Muscle layer of colon (tissue), 2 donors: ENCODE measurements around the gene METTL1.

Experiments
- H3K27ac ChIP-seq: one replicate; pipeline ENCODE4 v1.7.0; 2013; ENCODE audit warnings: low read depth, mild to moderate bottlenecking, low read length, moderate library complexity
- H3K27me3 ChIP-seq, 2 donors: one replicate each; pipeline ENCODE4 v1.7.0; 2013; ENCODE audit warnings: low read length in 2 of 2, mild to moderate bottlenecking in 2 of 2; ENCODE audit not compliant: insufficient read depth in 2 of 2, control insufficient read depth in 1 of 2
- H3K36me3 ChIP-seq: one replicate; pipeline ENCODE4 v1.7.0; 2013; ENCODE audit warnings: mild to moderate bottlenecking, low read length; ENCODE audit not compliant: insufficient read depth
- H3K4me1 ChIP-seq: one replicate; pipeline ENCODE4 v1.7.0; 2013; ENCODE audit warnings: mild to moderate bottlenecking, low read length; ENCODE audit not compliant: insufficient read depth
- H3K4me3 ChIP-seq, 2 donors: one replicate each; pipeline ENCODE4 v1.7.0; 2013; ENCODE audit warnings: low read length in 2 of 2, low read depth in 1 of 2, mild to moderate bottlenecking in 1 of 2, moderate library complexity in 1 of 2
- H3K9ac ChIP-seq: one replicate; pipeline ENCODE4 v1.7.0; 2013; ENCODE audit warnings: low read length
- H3K9me3 ChIP-seq: one replicate; pipeline ENCODE4 v1.7.0; 2013; ENCODE audit warnings: mild to moderate bottlenecking, low read length
- donor health status: abdominal sarcoma.
- donor health status: Adenocarcinoma of cecum.

METTL1 gene

GRCh38 chr12:57739387-57739786 lies 32.5 kb downstream of the METTL1 start:
- Histone ChIP-seq H3K9me3 (no peaks in the 10 kb centered on the region), H3K27ac (no peak overlapping the region), H3K27me3 (peaks cover 41 to 57% of the 10 kb centered on the region in 2 donors), H3K9ac (no peak overlapping the region), H3K4me3 (no peak overlapping the region), H3K36me3 (no peaks in the 10 kb centered on the region), H3K4me1 (peaks cover 25% of the 10 kb centered on the region)

GRCh38 chr12:57738661-57739237 lies 33.2 kb downstream of the METTL1 start, which contains the start of gene AGAP2:
Gene AGAP2 (minus strand): TSS chr12:57738742. CDS start chr12:57738246, 496 bp downstream.
- peaks cover 47 to 61% of the 10 kb centered on the region in 2 donors for H3K27me3 ChIP-seq
- H3K4me3 ChIP-seq = peak within 1 kb of the TSS in 1 of 2 donors; percentile 35
- no peak within 1 kb of the TSS for H3K27ac ChIP-seq
- peaks cover 19% of the 10 kb centered on the region for H3K4me1 ChIP-seq
- H3K36me3 ChIP-seq = no peaks in the 10 kb centered on the region
- H3K9ac ChIP-seq = no peak within 1 kb of the TSS
- H3K9me3 ChIP-seq = no peaks in the 10 kb centered on the region

GRCh38 chr12:57737467-57738460 lies 34.1 kb downstream of the METTL1 start:
- peaks cover 19% of the 10 kb centered on the region for H3K4me1 ChIP-seq
- peaks cover 53 to 61% of the 10 kb centered on the region in 2 donors for H3K27me3 ChIP-seq
- H3K36me3 ChIP-seq = no peaks in the 10 kb centered on the region
- no peak overlapping the region for H3K27ac ChIP-seq
- peak overlapping the region in 1 of 2 donors; percentile 35 for H3K4me3 ChIP-seq
- H3K9me3 ChIP-seq = no peaks in the 10 kb centered on the region
- H3K9ac ChIP-seq = no peak overlapping the region

- H3K4me1 ChIP-seq = peaks cover 19% of the 10 kb centered on the region
- H3K4me3 ChIP-seq = peak overlapping the region in 1 of 2 donors; percentile 35
- no peaks in the 10 kb centered on the region for H3K36me3 ChIP-seq
- H3K27ac ChIP-seq = no peak overlapping the region
- peaks cover 53 to 61% of the 10 kb centered on the region in 2 donors for H3K27me3 ChIP-seq
- no peaks in the 10 kb centered on the region for H3K9me3 ChIP-seq
- H3K9ac ChIP-seq = no peak overlapping the region
These were observed 35.0 kb downstream of the METTL1 start for GRCh38 chr12:57736741-57737466.

GRCh38 chr12:57735952-57736740 lies 35.8 kb downstream of the METTL1 start:
- Histone ChIP-seq H3K4me1 (peaks cover 19% of the 10 kb centered on the region), H3K27me3 (peaks cover 53 to 61% of the 10 kb centered on the region in 2 donors), H3K9ac (no peak overlapping the region), H3K27ac (no peak overlapping the region), H3K9me3 (no peaks in the 10 kb centered on the region), H3K36me3 (no peaks in the 10 kb centered on the region), H3K4me3 (no peak overlapping the region)

- Histone ChIP-seq H3K27ac (no peak overlapping the region), H3K4me3 (no peak overlapping the region), H3K9ac (no peak overlapping the region), H3K27me3 (peaks cover 53 to 61% of the 10 kb centered on the region in 2 donors), H3K9me3 (no peaks in the 10 kb centered on the region), H3K4me1 (peaks cover 19% of the 10 kb centered on the region), H3K36me3 (no peaks in the 10 kb centered on the region)
These were observed 36.6 kb downstream of the METTL1 start for GRCh38 chr12:57735198-57735855.

- no peak overlapping the region for H3K4me3 ChIP-seq
- H3K9me3 ChIP-seq = no peaks in the 10 kb centered on the region
- H3K4me1 ChIP-seq = peaks cover 19% of the 10 kb centered on the region
- H3K9ac ChIP-seq = no peak overlapping the region
- H3K36me3 ChIP-seq = no peaks in the 10 kb centered on the region
- H3K27ac ChIP-seq = no peak overlapping the region
- H3K27me3 ChIP-seq = peaks cover 50 to 54% of the 10 kb centered on the region in 2 donors
These were observed 37.3 kb downstream of the METTL1 start for GRCh38 chr12:57734591-57734990.

GRCh38 chr12:57733928-57734327 lies 38.0 kb downstream of the METTL1 start:
- Histone ChIP-seq H3K4me3 (no peak overlapping the region), H3K36me3 (no peaks in the 10 kb centered on the region), H3K9ac (no peak overlapping the region), H3K27ac (no peak overlapping the region), H3K4me1 (peaks cover 19% of the 10 kb centered on the region), H3K9me3 (no peaks in the 10 kb centered on the region), H3K27me3 (peaks cover 43 to 47% of the 10 kb centered on the region in 2 donors)

GRCh38 chr12:57732726-57733593 lies 38.9 kb downstream of the METTL1 start:
- Histone ChIP-seq H3K36me3 (no peaks in the 10 kb centered on the region), H3K27me3 (peaks cover 42 to 43% of the 10 kb centered on the region in 2 donors), H3K9me3 (no peaks in the 10 kb centered on the region), H3K27ac (no peak overlapping the region), H3K4me3 (no peak overlapping the region), H3K4me1 (peaks cover 19% of the 10 kb centered on the region), H3K9ac (no peak overlapping the region)

- Histone ChIP-seq H3K36me3 (no peaks in the 10 kb centered on the region), H3K9ac (no peak overlapping the region), H3K4me1 (peaks cover 18% of the 10 kb centered on the region), H3K27me3 (peaks cover 43% of the 10 kb centered on the region in 2 donors), H3K27ac (no peak overlapping the region), H3K4me3 (no peak overlapping the region), H3K9me3 (no peaks in the 10 kb centered on the region)
These were observed 39.6 kb downstream of the METTL1 start for GRCh38 chr12:57732270-57732669.
